Ascending aorta (tissue), 2 donors: Measurements from ENCODE around the gene ADAMTS2. TPM values are rescaled to one million over a fixed set of nuclear protein-coding genes. Genes with fewer than 3 reads are reported as not detected.

Experiments
- DNase-seq, 2 donors: peaks; one replicate each; pipeline ENCODE4 v3.0.0-alpha.2; 2019; ENCODE audit warnings: low spot score in 2 of 2
- H3K27ac ChIP-seq, 2 donors: fragments of 200-600 bp; sonication (generic); one replicate each; pipeline ENCODE4 v1.5.1; 2016 to 2017; ENCODE audit warnings: mild to moderate bottlenecking in 1 of 2
- H3K27me3 ChIP-seq: fragments of 200-600 bp; sonication (generic); one replicate; pipeline ENCODE4 v1.5.1; 2017
- H3K36me3 ChIP-seq, 2 donors: fragments of 200-600 bp; sonication (generic); one replicate each; pipeline ENCODE4 v1.5.1; 2016
- H3K4me1 ChIP-seq, 2 donors: fragments of 200-600 bp; sonication (generic); one replicate each; pipeline ENCODE4 v1.5.1; 2016 to 2017; ENCODE audit warnings: mild to moderate bottlenecking in 1 of 2
- H3K4me3 ChIP-seq, 2 donors: fragments of 200-600 bp; sonication (generic); one replicate each; pipeline ENCODE4 v1.5.1; 2016 to 2017; ENCODE audit warnings: mild to moderate bottlenecking in 1 of 2
- H3K9me3 ChIP-seq, 2 donors: fragments of 200-600 bp; sonication (generic); one replicate each; pipeline ENCODE4 v1.5.1; 2016
- CTCF ChIP-seq, 3 experiments: fragments of 200-600 bp in 2 of 3; fragments of 450-650 bp in 1 of 3; sonication (generic) in 2 of 3; IDR thresholded peaks; one replicate each; pipeline ENCODE4 v1.5.1; 2016 to 2019; ENCODE audit warnings: antibody characterized with exemption in 3 of 3, mild to moderate bottlenecking in 1 of 3, moderate library complexity in 1 of 3
- intact Hi-C: fragments of 100-400 bp; cut with DNase I; formaldehyde crosslinking; loops from one replicate; pipeline ENCODE4 v1.15.1; 2023
- total RNA-seq: library from RNA; depleted of rRNA; stranded (reverse); fragments of >200 nt; gene quantifications from one replicate; pipeline ENCODE4 v1.1.0, GENCODE V29; 2016

Gene ADAMTS2
- total RNA-seq, 1 donor from 2014 or later = 51.0 TPM

GRCh38 chr5:179339996-179340395 is 5.3 kb downstream of the ADAMTS2 start:
- intact Hi-C loops = loop anchor here (10.0 kb wide), 1 partner anchor 155 kb away; no protein-coding TSS in a partner anchor
- no peaks in the 10 kb centered on the region for H3K27me3 ChIP-seq
- no peak for TF ChIP-seq CTCF (IDR thresholded peaks at IDR 0.05)
- H3K4me1 ChIP-seq = peaks cover 6 to 9% of the 10 kb centered on the region in 2 donors
- no peak for DNase-seq
- H3K4me3 ChIP-seq = no peak overlapping the region
- no peak overlapping the region for H3K27ac ChIP-seq
- H3K9me3 ChIP-seq = no peaks in the 10 kb centered on the region
- peaks cover 0 to 3% of the 10 kb centered on the region in 2 donors for H3K36me3 ChIP-seq

GRCh38 chr5:179339081-179339480 is 6.2 kb downstream of the ADAMTS2 start:
- peaks cover 6 to 9% of the 10 kb centered on the region in 2 donors for H3K4me1 ChIP-seq

GRCh38 chr5:179337796-179338676 is 7.2 kb downstream of the ADAMTS2 start:
- Histone ChIP-seq H3K9me3 (no peaks in the 10 kb centered on the region), H3K27me3 (no peaks in the 10 kb centered on the region)
- TF ChIP-seq CTCF (IDR thresholded peaks at IDR 0.05) = no peak

More at GRCh38 chr5:179339081-179339480, 6.2 kb downstream of the ADAMTS2 start:
- Histone ChIP-seq H3K36me3 (peaks cover 0 to 3% of the 10 kb centered on the region in 2 donors), H3K27ac (no peak overlapping the region), H3K9me3 (no peaks in the 10 kb centered on the region), H3K27me3 (no peaks in the 10 kb centered on the region), H3K4me3 (no peak overlapping the region)
- intact Hi-C loops = no loop called here
- DNase-seq = no peak
- TF ChIP-seq CTCF (IDR thresholded peaks at IDR 0.05) = no peak

GRCh38 chr5:179336871-179337795 is 8.1 kb downstream of the ADAMTS2 start:
- DNase-seq = no peak
- TF ChIP-seq CTCF (IDR thresholded peaks at IDR 0.05) = no peak

More at GRCh38 chr5:179337796-179338676, 7.2 kb downstream of the ADAMTS2 start:
- no peak for DNase-seq
- intact Hi-C loops = no loop called here
- Histone ChIP-seq H3K4me3 (no peak overlapping the region), H3K36me3 (peaks cover 0 to 3% of the 10 kb centered on the region in 2 donors), H3K4me1 (peaks cover 0 to 2% of the 10 kb centered on the region in 2 donors), H3K27ac (no peak overlapping the region)

GRCh38 chr5:179336126-179336870 is 9.0 kb downstream of the ADAMTS2 start:
- intact Hi-C loops = no loop called here
- no peak for DNase-seq
- Histone ChIP-seq H3K27ac (no peak overlapping the region), H3K9me3 (no peaks in the 10 kb centered on the region), H3K4me3 (no peak overlapping the region), H3K4me1 (no peaks in the 10 kb centered on the region), H3K27me3 (no peaks in the 10 kb centered on the region), H3K36me3 (peaks cover 0 to 3% of the 10 kb centered on the region in 2 donors)
- TF ChIP-seq CTCF (IDR thresholded peaks at IDR 0.05) = no peak

More at GRCh38 chr5:179336871-179337795, 8.1 kb downstream of the ADAMTS2 start:
- intact Hi-C loops = no loop called here
- Histone ChIP-seq H3K27ac (no peak overlapping the region), H3K4me1 (no peaks in the 10 kb centered on the region), H3K36me3 (peaks cover 0 to 3% of the 10 kb centered on the region in 2 donors), H3K4me3 (no peak overlapping the region), H3K27me3 (no peaks in the 10 kb centered on the region), H3K9me3 (no peaks in the 10 kb centered on the region)
